ENCODE data around the gene RPA1. TPM values are rescaled to one million over a fixed set of nuclear protein-coding genes. Genes with fewer than 3 reads are reported as not detected.

RPA1 gene
- polyA plus RNA-seq, 1 donor, result 127 TPM

DNA sequence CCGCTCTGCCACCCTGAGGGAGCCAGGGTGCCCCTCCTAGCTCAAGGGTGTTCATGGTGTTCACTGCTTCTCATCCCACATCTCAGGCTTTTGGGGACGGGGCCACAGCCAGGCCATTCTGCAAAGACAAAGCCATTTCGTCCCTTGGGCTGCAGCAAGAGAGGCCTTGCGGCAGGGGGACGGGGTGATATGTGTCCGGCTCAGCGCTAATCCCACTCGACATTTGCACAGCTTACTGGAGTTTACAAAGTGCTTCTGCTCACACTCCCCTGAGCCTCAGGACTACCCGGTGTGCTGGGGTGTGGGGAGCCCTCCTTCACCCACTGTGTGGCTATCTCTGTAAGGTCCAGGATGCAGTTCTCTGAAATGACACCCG is 111.0 kb downstream of the RPA1 start:
- no peak for DNase-seq

DNA sequence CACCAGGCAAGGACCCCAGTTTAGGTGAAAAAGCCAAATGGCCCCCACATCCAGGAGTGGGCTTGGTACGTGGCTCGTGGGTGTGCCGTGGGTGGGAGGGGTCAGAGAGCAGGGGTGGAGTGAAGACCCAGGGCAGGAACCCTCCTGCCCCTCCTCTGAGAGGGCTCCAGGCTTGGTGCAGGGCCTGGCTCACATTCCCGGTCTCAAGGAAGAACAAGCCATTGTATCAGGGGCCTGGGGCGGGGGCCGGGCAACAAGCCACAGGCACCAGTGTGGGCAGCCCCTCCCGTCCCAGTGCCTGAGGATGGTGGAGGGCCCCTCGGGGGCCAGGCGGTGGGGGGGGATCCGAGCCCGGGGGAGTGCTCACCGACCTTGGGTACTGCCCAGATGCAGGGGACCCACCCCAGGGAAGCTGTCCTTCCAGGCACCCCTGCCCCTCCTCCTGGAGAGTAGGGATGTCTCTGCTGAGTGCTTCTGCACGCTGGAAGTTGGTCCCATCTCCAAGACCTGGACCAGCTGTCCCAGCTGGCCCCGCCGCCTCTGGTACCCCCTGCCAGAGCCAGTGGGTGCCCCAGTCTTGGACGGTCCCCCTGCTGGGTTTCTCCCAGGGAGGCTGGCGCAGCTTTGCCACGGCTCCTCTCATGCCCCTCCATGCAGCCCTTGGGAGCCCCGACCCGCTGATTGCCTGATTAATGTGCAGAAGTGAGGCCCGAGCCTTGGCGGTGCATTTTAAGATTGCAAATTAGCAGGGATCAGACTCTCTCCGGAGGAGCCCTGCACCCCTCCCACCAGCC is 111.7 kb downstream of the RPA1 start:
- no peak for DNase-seq

DNA sequence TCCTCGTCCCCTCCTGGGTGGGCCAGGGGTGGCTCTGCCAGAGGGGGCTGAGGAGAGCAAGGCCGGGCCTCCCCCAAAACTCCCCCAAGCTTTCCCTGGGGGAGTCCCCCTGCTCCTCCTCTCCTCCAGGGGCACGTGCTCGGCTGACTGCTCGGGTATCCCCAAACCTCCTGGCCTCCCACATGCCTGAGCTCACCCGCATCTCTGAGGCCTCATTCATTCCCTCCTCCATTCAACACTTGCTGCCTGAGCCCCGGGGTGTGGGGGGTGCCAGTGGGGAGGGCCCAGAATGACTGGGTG is 112.2 kb downstream of the RPA1 start:
- no peak for DNase-seq

DNA sequence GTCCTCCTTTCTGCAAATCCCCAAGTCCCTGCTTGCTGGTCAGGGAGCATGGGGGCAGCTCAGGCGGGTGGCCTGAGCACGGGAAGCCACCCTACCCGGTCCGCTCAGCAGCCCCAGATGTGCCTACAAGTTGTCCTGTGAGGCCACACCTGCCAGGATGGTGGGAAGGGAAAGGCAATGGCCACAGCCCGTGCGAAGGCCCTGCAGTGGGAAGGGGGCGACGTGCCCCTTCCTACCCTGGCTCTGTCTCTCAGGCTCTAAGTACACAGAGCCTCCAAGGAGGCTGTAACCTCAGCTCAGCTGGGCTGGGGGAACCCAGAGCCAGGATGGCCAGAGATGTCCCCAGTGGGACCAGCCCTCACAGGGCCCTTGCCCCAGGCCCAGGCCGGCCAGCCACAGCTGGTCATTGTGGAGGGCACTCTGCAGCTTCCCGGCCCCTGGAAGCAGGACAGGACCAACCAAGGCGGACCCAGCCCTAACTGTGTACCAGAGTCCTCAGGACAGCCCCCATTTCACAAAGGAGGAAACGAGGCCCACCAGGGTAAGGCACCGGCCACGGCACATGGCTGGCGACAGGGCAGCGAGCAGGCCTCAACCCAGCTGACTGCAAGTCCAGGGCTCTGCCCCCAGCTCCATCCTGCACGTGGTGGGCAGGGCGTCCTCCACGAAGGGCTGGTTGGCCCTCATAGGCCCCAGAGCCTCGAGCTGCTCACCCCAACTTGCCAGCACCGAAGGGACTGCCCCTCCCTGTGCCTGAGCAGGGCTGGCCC is 113.0 kb downstream of the RPA1 start:
- DNase-seq, result no peak

DNA sequence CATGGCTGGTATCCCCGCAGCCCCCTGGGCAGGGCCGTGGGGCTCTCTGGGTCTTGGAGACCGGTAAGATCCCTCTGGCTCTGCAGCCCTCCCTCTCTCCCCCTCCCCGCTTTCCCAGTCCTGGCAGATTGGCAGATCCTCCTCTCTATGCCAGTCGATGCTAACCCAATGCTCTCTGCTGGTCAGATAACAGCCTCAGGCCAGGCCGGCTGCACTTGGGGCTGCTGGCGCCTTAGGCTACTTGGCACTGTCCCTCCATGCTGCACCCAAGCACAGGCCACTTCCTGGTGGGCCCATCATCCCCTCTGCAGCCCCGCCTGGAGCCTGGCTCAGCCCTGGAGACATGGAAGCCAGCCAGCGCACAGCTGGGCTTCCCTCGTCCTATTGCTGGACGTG is 113.6 kb downstream of the RPA1 start:
- DNase-seq, result no peak

DNA sequence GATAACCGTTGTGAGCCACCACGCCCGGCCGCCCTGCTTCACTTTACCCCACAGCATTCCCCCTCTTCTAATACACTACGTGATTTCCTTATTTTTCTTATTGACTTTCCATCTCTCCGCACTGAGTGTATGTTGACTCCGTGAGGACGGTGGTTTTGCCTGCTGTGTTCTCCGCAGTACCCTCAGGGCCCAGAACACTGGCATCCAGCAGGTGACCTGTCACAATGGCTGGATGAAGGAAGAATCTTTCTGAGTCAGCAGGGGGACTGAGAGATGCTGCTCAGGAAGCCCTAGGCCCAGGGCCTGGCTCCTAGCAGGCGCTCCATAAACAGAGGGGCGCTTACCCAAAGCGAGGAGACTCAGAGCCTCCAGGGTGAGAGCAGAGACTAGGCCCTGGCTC is 115.8 kb downstream of the RPA1 start:
- no peak for DNase-seq

DNA sequence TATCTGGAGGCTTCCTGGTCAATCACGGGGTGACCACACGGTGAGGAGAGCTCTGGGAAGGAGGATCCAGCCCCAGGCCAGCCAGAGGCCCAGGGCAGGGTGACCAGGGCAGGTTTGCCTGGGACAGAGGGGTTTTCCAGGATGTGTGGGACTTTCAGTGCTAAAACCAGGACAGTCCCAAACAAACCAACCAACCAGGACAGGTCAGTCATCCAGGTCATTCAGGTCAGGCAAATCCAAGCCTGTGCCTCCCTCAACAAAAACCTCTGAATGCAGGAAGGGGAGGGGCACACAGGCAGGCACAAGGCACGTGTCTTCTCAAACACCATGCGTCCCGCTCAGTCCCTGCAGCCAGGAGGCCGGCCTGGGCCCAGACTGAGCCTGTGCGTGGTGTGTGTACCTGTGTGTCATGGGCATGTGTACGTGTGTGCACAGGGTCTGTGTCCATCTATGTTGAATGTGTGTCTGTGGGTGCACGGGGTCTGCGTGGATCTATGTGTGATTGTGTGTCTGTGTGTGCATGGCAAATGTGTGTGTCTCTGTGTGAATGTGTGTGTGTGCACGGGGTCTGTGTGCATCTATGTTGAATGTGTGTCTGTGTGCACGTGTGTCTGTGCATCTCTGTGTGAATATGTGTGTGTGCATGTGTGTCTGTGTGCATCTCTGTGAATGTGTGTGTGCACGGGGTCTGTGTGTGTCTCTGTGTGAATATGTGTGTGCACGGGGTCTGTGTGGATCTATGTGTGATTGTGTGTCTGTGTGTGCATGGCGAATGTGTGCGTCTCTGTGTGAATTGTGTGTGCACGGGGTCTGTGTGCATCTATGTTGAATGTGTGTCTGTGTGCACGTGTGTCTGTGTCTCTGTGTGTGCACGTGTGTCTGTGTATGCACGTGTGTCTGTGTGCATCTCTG is 116.5 kb downstream of the RPA1 start:
- DNase-seq, result no peak

DNA sequence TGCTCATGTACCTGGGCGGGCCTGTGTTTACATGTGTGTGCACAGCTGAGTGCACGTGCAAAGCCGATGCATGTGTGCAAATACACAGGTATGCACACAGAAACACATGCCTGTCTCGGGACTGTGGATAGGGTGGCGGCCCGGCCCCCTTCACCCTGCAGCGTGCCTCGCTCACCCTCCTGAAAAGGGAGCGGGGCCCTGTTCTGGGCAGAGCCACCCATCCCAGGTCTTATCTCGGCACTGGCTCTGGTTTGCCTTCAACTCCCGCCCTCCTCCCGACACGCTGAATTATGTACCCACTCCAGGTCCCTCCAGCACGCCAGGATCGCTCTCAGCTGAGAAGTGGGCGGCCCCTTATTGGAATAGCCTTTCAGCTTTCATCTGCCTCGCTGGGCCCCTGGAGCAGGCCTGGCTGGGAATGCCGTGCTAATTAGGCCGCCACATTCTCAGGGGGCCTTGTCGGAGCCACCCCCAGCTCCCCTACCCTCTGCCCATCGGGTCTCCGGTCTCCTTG is 117.5 kb downstream of the RPA1 start:
- no peak for DNase-seq

DNA sequence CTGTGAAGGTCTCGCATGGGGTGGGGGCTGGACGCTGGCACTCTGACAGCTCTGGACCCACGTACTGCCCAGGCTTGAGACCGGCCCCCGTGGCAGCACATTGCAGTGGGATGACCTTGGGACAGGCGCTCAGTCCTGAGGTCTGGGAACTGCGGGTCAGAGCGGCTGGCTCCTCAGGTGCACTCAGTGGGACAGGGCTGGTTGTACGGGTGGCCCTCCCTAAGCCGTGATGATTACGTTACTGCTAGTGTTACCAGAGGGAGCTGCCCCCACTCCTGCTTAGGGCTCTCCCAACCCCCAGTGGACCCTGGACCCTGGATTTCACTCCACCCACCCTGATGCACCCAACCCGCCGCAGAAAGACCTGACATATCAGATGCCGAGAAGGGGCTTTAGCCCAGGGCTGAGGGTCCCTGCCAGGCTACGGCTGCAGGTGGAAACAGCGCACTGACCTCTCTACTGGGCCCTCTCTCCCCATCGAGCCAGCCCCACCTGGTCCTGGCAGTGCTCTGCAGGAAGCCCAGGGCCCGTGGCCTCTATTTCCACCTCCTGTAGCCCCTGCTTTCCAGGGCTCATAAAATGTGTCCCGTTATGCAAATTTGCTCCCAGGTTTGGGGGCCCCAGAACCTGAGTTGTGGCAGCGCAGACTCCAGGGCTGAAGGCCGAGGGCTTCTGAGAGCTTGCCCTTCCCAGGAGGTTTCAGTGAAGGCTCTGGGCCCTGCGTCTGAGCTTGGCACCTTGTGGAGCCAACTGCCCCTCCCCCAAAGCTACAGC is 118.1 kb downstream of the RPA1 start:
- no peak for DNase-seq

DNA sequence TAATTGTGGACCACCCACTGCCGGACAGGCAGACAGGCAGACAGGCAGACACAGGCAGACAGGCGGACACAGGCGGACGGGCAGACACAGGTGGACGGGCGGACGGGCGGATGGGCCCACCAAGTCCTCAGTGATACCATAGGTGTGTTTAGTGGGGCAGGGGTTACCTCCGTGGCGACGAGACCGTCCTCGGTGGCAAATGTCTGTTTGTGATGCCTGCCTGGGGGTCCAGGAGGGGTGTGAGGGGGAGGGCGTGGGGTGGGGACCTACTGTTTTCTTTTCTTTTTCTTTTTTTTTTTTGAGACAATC is 118.7 kb downstream of the RPA1 start:
- DNase-seq, result no peak

Other genes with a start within 250 kb of the RPA1 start
- 27.1 TPM for gene SLC43A2, start 201.2 kb upstream of the RPA1 start, polyA plus RNA-seq (ENCODE audit: insufficient read length)
- gene SCARF1, start 184.3 kb upstream of the RPA1 start, polyA plus RNA-seq (ENCODE audit: insufficient read length), result 6.3 TPM
- gene RILP, start 180.1 kb upstream of the RPA1 start, polyA plus RNA-seq (ENCODE audit: insufficient read length), result 2.8 TPM
- 360 TPM for gene PRPF8, start 145.1 kb upstream of the RPA1 start, polyA plus RNA-seq (ENCODE audit: insufficient read length)
- gene TLCD2, start 119.6 kb upstream of the RPA1 start, polyA plus RNA-seq (ENCODE audit: insufficient read length), result 6.7 TPM
- gene WDR81, start 105.3 kb upstream of the RPA1 start, polyA plus RNA-seq (ENCODE audit: insufficient read length), result 14.4 TPM
- 68.8 TPM for gene SERPINF2, start 87.1 kb upstream of the RPA1 start, polyA plus RNA-seq (ENCODE audit: insufficient read length)
- gene SERPINF1, start 67.9 kb upstream of the RPA1 start, polyA plus RNA-seq (ENCODE audit: insufficient read length), result 169 TPM
- gene SMYD4, start 103 bp upstream of the RPA1 start, polyA plus RNA-seq (ENCODE audit: insufficient read length), result 22.3 TPM
- 1.00 TPM for gene RTN4RL1, start 195.3 kb downstream of the RPA1 start, polyA plus RNA-seq (ENCODE audit: insufficient read length)
- gene DPH1, start 200.1 kb downstream of the RPA1 start, polyA plus RNA-seq (ENCODE audit: insufficient read length), result 46.5 TPM
- 10.1 TPM for gene OVCA2, start 212.0 kb downstream of the RPA1 start, polyA plus RNA-seq (ENCODE audit: insufficient read length)
- gene HIC1, start 225.1 kb downstream of the RPA1 start, polyA plus RNA-seq (ENCODE audit: insufficient read length), result 13.2 TPM

Measured in left kidney (tissue), 2 donors.